Middle frontal gyrus (tissue), 1 donor: ENCODE data around the gene AMBRA1.

Experiments used
- DNase-seq: peaks from one replicate; pipeline ENCODE4 v3.0.0-alpha.2; 2015; ENCODE audit warnings: low spot score; ENCODE audit errors: extremely low spot score

AMBRA1 gene

DNA sequence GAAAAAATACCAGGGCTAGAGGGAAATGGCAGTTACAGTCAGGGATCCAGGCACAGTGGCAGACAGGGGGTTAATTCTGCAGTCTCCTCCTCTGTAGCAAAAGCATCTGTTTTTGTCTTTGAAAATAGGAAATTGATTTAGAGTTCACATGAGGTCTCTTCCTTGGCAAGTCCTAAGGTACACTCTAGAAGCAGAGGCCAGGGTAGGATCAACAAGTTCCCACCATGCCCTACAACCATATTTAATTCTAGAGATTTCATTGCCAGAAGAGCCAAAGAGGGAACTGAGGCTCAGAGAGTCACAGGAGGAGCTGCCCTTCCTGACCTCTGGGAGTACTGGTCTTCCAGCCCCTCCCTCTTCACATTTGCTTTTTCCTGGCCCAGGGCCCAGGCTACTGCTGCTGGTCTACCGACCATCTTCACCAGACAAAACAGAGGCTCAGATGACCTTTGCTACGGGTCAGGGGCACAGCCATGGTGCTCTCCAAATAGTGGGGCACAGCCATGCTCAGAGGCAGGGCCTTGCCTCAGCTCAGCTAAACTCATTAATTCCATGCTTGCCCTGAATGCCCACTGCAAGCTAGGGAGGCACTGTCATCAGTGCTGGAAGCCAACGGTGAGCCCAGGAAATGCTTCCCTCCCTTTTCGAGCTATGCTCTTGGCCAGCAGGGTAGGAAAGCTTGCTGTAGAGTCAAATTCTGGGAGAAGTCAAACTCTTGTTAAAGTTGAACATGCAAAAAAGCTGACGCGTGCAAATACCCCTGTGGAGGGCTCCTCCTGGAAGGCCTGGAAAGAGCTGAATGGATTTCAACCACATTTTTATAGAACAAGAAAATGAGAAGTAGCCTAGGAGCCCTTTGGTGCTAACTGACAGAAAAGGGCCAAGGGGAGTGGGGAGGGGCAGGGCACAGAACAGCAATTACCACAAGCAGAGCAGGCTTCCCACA is 190.6 kb downstream of the AMBRA1 start:
- no peak for DNase-seq

DNA sequence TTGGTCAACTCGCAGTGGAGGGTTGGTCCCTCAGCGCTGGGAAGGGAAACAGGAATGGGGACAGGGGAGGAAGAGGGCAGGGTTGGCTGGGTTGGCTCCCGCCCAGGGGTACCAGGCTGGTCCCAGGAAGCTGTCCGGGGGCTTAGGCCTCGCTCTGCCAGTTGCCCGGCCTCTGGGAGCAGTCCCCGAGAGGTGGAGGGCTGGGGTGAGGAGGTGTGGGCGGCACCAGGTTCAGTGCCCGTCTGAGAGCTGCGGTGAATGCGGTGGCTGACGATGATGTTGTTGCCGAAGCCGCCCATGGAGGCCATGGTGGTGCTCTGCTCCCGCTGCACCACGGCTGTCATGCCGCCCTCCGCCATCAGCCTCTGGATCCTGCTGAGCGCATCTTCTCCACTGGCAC is 196.3 kb downstream of the AMBRA1 start:
- no peak for DNase-seq

DNA sequence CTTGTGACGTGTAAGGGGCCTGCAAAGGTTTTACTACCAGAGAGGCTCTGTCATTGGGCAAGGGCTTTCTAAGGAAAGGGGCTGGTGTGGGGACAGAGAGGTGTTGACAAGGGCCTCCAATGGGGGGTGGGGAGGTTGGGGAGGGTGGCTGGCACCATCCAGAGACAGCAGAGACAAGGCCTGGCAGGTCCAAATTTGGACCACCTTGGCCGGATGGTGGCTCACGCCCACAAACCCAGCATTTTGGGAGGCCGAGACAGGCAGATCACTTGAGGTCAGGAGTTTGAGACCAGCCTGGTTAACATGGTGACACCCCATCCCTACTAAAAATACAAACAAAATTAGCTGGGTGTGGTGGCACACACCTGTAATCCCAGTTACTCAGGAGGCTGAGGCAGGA is 200.1 kb downstream of the AMBRA1 start:
- no peak for DNase-seq

DNA sequence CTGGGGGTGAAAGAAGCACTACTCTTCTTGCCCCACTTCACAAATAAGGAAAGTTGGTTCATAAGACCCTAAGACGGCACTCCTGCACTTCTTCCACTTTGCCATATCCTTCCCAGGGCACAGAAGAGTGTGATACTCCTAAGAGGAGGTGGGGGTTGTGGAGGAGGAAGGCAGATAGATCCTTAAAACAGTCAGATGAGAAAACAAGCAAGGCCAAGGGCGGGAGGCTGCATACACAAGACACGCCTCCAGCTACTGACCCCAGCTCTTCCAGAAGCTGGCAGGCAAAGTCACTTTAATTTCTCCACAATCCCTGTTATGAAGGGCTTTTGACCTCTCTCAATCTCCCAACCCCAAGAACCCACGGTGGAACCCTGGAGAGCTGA is 200.6 kb downstream of the AMBRA1 start:
- DNase-seq: no peak

DNA sequence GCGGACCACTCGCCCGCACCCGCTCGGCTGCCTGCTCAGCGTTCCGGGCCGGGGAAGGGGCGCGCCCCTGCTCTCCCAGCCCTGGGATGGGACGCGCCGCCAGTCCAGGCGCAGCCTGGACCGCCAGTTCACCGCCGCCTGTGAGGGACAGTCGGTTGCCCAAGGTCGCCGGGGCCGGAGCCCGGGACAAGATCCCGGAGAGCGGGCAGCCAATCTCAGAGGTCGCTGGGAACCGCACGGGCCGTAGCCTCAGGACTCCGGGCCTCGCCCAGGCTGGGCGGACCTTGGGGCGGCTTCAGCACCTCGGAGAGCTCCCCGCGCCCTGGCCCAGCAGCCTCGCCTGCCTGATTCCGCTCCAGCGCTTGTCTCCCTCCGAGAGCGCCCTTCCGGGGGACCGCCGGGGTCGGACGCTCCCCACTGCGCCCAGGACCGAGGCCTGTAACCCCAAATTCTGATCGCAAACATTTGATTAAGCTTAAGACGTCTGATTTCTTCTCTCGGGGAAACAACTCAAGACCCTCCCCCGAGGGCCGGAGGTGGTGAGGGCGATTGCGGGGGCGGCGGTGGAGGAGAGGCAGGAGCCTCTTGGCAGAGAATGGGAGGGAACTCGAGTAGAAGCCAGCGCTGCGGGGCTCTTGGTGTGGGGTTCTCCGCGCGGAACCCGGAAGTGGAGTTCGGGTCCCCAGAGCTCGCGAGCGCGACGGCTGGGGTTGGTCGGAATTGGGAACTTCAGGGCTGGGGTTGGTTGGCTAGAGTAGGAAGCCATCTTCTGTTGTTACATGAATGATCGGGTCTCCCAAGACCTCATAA is 201.2 kb downstream of the AMBRA1 start:
- DNase-seq: peak; percentile 35

DNA sequence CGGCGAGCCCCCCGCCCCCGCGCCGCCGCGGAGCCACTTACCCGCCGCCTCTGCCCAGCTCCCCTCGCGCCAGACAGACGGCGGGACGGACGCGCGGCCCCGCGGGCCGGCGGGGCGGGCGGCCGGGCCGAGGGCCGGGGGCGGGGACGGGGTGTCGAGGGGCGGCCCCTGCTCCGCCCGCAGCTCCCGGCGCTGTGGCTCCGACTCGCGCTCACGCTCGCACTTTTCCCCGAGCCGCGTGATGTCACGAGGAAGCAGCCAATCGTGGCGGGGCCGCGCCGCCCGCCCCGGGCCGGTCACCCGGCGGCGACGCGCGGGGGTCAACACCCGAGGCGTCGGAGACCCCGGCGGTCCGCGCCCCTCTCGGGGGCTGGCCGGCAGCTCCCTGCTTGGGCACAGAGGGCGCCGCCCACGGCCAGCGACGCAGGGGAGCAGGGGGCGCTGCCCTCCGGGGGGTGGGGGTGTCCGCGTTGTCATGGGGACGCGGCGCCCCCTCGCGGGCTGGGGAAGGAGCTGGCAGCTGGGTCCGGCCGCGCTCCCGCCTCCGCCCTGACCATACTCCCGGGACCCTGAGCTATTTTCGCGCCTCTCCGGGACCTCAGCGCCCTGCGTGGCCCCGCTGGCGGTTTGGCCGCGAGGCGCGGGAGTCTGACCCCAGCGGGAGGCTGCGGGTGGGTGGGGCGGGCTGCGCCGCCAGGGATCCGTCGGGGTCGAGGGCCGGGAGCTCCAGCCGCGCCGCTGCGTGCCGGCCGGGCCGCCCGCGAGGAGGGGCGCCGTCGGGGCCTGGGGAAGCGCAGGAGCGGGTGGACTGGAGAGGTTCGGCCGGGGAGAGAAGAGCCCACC is 202.0 kb downstream of the AMBRA1 start, which contains the start of gene CHRM4:
CHRM4 (minus strand) TSS at position 199 of the 843 bp plus-strand sequence. CDS start 5,219 bp downstream, outside the sequence.
- peak; percentile 50 for DNase-seq

DNA sequence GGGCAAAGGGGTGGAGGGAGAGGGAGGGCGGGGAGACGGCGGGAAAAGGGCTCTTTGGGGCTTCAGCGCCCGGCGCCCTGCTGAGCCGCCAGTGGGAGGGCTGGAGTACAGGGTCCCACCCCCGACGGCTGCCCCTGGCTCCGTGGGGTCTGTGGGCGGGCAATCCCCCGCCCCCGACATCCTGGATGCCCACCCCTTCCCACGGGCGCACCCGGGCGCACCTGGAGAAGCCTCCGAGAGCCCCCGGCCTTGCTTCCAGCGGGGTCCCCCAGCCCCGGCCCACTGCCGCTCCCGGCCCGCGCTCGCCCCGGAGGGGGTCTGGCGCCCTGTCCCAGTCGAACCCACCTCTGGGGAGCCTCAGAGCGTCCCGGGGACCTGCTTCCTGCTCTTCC is 202.6 kb downstream of the AMBRA1 start:
- DNase-seq: no peak

DNA sequence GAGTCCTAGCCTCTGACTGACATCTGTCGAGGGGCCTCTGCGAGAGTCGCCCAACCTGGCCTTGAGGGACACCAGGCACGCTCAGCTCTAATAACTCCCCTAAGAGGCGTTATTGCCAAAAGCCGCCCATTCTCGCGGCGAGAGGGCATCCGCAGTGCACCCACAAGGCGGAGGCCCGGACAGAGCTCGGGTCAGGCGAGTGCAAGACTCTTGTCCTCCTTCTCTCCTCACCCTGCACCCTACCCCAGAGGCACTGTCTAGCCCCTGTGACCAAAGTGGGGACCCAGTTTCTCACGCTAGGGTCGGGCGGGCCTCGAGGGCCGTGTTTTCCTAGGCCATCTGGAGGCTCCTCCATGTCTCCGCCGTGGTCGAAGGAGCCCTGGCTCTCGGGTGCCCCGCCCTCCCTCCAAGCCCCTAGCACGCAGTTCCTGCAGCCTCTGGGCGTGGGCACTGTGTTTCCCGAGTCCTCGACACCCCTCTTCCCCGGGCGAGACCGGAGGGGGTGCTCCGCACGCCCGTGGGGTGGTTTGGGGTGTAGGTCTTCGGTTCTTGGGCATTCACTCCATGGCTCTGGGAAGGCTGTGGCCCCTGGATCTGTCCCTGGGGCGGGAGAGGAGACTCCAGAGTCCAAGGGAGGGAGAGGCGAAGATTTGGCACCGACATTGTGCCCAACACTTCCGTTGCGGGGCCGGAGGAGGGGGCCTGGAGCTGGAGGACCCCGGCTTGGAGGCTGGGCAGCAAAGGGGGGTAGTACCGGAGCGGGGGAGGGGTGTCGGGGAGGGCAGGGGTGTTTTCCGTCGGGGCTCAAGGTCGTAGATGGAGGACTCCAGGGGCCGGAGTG is 203.3 kb downstream of the AMBRA1 start:
- no peak for DNase-seq

DNA sequence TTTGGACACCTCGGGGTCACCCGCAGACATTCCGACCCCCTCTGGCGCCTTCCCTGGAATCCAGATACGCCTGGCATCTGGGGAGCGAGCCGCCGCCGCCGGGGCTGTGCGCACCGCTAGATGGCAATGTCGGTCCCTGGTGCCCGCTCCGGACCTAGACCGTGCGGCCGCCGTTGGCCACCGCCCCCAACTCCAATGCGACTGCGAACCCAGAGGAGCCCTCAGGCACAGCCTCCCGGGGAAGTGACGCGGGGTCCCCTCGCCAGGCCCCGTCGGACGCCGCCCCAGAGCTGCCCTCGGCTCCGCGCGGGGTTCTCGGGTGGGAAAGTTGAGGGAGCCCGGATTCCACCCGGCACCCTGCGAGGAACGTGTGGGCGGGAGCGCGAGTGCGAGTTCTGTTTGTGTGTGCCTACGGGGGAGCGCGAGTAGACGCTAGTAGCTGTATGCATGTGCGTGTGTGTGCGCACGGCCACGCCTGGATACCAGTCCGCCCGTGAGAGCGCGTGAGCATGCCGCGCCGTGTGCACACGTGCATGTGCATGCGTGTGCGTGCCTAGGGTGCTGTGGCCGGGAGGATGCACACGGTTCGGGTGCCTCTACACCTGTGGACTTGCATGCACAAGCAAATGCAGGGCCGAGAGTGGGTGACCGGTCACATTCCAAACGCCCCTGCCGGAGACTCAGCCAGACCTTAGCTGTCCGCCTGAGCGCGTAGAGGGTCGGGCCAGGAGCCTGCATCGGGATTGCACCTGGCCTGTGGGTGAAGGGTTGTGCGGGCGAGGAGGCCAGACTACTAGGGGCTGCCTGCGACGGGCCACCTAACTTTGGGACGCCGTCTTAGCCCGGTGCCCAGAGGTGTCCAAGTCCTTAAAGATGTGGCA is 204.1 kb downstream of the AMBRA1 start:
- peak; percentile 55 for DNase-seq

DNA sequence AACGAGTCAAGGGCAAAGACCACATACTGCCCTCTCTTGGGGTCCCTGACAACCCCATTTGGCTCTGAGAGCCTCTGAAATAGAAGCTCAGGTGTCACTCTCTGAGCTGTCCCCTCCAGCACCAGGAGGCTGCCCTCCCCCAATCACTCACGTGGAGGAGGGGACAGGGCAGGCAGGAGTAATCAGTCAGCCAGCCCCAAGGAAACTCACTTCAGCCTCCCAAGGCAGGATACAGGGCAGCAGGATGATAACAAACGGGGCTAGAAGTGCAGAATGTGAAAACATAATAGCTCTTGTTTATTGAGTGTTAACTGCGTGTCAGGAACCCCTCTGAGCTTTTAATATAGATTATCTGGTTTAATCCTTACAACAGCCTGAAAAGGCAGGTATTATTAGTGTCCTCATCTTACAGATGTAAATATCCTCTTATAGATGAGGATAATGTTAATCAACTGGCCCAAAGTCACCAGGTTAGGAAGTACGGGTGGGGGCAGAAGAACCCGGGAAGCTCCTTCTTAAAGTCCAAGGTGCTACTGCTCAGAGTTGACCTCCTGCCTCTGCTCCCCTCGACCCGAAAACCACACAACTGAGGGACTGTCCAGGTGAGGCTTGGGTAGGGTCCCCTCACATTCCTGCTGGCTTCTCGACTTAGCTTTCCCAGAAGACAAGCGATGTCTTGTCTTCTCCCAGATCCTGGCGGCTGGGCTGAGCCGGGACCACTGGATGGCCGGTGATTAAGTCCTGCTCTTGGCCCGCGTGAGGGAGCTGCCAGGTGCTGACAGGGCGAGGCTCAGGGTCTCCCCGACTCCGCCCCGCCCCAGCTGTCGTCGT is 205.0 kb downstream of the AMBRA1 start:
- DNase-seq: no peak

DNA sequence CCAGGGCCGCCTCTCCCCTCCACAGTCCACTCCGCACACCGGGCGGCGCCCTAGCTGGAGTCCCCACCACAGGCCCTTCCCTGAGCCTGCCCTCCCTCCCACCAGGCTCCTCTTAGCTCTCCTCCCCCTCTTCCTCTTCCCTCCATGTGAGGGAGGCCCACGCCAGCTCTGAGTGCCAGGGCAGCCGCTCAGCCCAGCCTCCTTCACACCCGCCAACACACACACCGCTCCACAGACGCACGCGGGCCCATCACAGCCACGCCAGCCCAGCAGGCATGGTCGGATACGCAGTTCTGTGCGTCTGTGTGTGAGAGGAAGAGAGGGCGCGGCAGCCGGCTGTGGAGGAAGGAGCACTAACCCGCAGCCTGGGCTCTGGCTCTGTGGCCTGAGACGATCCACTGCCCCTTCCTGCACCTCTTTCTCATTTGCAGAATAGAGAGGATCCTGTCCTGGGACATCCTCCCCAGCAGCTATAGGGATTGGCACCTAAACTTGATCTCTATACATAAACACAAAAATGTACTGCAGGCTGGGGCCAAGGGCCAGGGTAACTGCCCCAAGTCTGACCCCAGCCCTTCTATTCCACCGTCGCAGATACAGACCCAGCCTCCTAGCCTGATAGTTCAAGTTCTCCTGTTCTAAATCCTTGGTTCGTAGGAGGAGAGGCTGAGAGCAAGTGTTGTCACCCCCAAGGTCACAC is 205.8 kb downstream of the AMBRA1 start:
- DNase-seq: peak; percentile 19

DNA sequence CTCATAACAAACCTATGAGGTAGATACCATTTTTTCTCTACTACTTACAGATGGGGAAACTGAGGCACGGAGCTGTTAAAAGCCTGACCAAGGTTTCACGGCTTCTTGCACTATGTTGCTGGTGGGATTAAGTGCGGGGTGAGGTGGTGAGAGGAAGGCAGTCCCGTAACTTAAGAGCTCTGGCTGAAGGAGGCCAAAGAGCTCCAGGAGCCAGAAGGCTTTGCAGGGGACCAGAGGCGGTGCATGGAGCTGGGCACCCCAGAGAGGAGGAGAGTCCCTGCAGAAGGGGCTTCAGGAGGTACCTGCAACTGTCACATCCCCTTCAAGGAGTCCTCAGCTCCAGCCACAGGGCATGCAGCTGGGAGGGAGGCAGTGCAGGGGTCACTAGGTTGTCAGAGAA is 206.4 kb downstream of the AMBRA1 start:
- no peak for DNase-seq

DNA sequence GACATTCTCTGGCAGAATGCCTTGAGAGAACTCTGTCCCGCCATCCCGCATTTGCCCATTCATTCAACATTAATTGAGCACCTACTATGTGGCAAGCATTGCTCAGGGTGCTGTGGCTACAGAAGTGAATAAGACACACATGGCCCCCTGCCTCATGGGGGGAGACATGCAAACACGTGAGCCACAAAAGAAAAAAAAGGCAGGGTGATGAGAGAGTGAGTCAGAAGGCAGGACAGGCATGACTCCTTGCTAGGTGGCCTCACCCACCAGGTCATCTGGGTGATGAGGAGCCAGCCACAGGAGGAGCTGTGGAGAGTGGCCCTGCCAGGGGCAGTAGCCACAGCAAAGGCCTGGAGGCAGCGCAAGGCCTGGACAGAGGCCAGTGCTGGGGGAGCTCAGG is 207.1 kb downstream of the AMBRA1 start:
- no peak for DNase-seq

DNA sequence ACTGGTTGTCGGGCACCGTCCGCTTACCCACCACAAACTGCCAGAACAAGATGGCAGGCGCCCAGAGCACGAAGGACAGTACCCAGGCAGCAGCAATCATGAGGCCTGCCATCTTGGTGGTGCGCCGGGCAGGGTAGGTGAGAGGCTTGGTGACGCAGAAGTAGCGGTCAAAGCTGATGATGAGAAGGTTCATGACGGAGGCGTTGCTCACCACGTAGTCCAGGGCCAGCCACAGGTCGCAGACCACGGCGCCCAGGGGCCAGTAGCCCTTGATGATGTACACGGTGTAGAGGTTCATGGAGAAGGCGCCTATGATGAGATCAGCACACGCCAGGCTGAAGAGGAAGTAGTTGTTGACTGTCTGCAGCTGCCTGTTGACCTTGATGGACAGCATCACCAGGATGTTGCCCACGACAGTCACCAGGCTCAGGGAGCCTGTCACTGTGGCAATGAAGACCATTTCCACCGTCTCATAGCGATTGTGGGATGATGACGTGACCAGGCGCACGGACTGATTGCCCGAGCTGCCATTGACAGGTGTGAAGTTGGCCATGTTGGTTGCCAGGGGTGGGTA is 207.7 kb downstream of the AMBRA1 start:
- no peak for DNase-seq

DNA sequence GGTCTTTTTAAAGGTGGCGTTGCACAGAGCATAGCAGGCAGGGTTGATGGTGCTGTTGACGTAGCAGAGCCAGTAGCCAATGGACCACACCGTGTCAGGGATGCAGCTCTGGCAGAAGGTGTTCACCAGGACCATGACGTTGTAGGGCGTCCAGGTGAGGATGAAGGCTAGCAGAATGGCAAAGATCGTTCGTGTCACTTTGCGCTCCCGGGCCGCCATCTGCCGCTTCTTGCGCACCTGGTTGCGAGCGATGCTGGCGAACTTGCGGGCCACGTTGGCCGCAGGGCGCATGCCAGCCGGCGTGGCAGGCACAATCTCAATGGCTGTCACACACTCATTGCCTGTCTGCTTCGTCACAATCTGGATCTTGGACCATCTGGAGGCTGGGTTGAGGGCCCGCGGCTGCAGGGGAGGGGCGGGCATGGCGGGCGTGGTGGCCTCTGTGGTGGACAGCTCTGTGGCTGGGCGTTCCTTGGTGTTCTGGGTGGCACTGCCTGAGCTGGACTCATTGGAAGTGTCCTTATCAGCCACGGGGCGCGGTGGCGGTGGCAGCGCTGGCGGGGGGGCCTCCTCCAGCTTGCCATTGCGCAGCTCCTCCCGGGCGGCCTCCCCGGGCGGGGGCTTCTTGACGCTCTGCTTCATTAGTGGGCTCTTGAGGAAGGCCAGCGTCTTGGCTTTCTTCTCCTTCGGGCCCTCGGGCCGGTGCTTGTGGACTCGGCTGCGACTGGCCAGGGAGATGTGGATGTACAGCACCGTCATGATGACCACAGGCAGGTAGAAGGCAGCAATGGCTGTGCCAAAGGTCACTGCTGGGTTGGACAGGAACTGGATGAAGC is 208.4 kb downstream of the AMBRA1 start:
- no peak for DNase-seq

DNA sequence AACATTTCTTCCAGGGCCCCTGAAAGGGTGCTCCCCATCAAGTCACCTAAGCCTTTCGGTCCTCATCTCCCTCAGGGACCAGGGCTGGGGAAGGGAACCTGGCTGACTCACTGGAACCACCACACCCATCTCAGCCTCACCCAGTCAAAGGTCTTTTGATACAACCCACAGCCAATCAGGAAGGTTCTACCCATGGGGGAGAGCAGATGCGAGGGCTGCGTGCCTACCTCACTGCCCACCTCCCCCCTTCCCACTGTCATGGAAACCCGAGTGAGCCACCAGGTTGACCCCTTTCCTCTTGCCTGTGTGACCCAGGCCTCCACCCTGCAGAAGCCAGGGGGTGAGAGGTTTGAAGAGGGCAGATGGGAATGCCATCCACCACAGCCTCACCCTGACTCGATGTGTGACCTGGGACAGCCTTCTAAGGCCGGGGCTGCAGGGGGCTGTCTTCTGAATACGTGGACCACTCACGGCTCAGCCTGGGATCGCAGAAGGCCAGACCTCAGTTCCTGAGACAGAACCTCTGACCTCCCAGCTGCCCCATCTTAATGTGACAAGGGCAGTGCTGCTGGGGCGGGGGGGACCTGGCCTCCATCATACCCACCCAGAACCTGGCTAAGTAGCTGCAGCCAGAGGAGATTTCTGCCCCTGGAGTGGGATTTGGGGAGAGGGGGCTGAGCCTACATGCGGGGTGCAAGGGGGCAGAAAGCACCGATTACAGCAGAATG is 209.7 kb downstream of the AMBRA1 start:
- no peak for DNase-seq
